ENCODE data around the gene RRP9.

Gene RRP9

DNA sequence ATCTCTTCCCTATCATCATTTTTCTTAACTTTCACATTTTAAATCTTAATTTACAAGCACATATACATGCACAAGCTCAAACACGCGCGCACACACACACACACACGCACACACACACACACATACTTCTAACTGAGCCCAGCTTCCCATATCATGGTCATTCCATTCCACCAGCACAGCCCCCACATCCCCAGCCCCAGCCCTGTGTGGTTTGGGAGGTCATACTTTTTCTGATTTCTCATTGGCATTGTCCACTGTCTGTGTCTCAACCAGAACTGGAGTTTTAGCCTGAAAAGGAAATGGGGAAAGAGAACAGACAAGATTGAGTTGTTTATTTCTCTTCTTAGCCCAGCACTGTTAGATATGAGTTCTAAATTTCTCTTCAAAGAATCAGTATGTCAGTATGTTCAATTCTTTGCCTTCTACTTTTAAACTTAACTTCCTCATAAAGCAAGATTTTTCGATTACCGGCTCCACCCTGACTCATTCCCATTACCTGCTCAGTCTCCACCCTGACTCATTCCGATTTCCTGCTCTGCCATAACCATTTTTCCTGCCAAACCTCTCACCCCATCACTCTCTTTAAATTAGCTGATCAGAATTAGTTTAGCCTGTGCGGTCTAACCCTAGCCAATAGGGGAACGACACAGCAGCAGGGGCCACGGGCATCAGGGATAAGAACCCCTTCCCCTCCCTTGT, 44.9 kb downstream of the RRP9 start:
- DNase-seq (ENCODE audit: extremely low read depth, low read depth): no peak

GRCh38 chr3:51894939-51895338, 46.8 kb downstream of the RRP9 start:
- no peak for DNase-seq (ENCODE audit: extremely low read depth, low read depth)
- no peak for TF ChIP-seq CTCF (IDR thresholded peaks at IDR 0.05; ENCODE audit: low read depth, low read length)

More for the DNA sequence above, 44.9 kb downstream of the RRP9 start:
- no peak for TF ChIP-seq CTCF (IDR thresholded peaks at IDR 0.05; ENCODE audit: low read depth, low read length)

GRCh38 chr3:51894391-51894790, 47.3 kb downstream of the RRP9 start:
- no peak for DNase-seq (ENCODE audit: extremely low read depth, low read depth)
- TF ChIP-seq CTCF (IDR thresholded peaks at IDR 0.05; ENCODE audit: low read depth, low read length): no peak

DNA sequence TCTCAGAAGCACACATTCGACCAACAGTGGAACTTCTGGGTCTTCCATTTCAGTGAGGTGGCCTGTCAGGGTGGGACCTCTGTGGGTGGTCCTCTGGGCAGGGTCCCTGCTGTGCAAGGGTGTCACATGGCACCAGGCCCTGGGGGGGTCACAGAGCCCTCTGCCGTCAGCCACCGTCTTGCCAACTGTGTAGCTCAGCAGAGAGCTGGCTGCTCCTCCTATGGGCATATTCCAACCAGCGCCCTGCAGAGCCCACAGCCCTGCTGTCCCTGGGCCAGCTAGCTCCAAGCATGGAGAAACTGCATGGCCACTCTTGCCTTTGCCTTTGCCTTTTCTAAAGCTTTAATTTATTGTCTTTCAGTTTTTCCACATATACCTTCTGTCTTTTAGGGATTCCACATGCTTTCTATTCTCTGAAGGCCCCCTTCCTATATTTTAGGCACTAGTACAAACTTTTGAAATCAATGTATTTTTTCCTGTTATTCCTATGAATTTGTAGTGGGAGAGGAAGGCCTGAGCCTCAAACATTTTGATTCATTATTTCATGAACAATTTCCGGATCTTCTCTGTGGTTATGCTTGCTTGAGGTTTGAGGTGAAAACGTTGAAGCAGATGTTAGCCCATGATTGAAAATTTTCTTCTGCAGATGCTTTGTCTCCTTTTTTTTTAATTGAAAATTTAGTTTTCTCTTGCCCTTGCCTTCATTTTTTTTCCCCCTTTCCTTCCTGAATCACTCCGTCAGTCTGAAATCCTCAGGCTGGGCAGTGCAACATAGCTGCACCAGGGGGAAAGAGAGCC, 50.3 kb downstream of the RRP9 start:
- no peak for TF ChIP-seq CTCF (IDR thresholded peaks at IDR 0.05; ENCODE audit: low read depth, low read length)
- no peak for DNase-seq (ENCODE audit: extremely low read depth, low read depth)

GRCh38 chr3:51888463-51889105, 53.1 kb downstream of the RRP9 start:
- TF ChIP-seq CTCF (IDR thresholded peaks at IDR 0.05; ENCODE audit: low read depth, low read length): no peak
- DNase-seq (ENCODE audit: extremely low read depth, low read depth): no peak

DNA sequence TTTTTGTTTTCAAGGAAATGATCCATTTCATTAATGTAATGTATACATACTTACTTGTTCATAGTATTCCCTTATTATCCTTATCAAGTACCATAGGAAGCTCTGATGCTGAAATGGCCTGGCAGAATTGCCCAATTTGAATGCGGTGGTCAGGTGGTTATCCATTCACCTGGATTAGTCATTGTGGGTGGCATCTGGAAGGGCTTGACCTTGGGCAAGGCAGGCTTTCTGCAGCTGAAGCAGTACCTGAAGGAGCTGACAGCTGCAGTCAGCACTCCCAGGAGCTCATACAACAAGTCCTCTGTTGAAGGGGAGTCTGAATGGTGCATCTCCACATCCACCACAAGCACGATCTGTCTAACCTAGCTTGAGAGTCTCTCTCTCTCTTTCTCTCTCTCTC, 54.1 kb downstream of the RRP9 start:
- no peak for DNase-seq (ENCODE audit: extremely low read depth, low read depth)
- TF ChIP-seq CTCF (IDR thresholded peaks at IDR 0.05; ENCODE audit: low read depth, low read length): no peak

DNA sequence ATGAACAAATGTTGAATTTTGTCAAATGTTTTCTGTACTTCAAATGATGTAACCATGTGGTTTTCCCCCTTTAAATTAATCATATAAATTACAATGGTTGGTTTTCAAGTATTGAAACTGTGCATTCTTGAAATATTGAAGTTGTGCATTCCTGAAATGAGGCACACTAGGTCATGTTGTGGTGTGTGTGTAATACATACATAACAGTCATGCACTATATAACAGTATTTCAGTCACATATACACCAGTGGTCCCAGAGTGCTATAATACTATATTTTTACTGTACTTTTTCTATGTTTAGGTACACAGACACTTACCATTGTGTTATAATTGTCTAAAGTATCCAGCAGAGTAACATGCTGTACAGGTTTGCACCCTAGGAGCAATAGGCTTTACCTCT, 55.3 kb downstream of the RRP9 start:
- no peak for DNase-seq (ENCODE audit: extremely low read depth, low read depth)
- TF ChIP-seq CTCF (IDR thresholded peaks at IDR 0.05; ENCODE audit: low read depth, low read length): no peak

All from AG09319 (cell line).